IPS DF 4.7 (cell line): ENCODE results near the gene PXDC1.
"Not testable (repeated sequence)": the region's sequence is repeated elsewhere in the genome, so short reads cannot be mapped to it uniquely, and the experiment has no call there.

Experiments
- DNase-seq: peaks from one replicate; pipeline ENCODE4 v3.0.0-alpha.2; 2013; ENCODE audit warnings: low spot score; ENCODE audit errors: extremely low read depth

PXDC1 gene

GRCh38 chr6:3782876-3783832 lies 31.6 kb upstream of the PXDC1 start:
- no peak for DNase-seq

- DNase-seq = no peak
These were observed 30.0 kb upstream of the PXDC1 start for GRCh38 chr6:3781504-3781903.

- DNase-seq = no peak
These were observed 28.0 kb upstream of the PXDC1 start for GRCh38 chr6:3779574-3779849.

- no peak for DNase-seq
These were observed 27.4 kb upstream of the PXDC1 start for GRCh38 chr6:3778701-3779573.

GRCh38 chr6:3777730-3778461 lies 26.4 kb upstream of the PXDC1 start:
- no peak for DNase-seq

GRCh38 chr6:3776881-3777507 lies 25.5 kb upstream of the PXDC1 start:
- no peak for DNase-seq

- no peak for DNase-seq
These were observed 24.3 kb upstream of the PXDC1 start for GRCh38 chr6:3775847-3776246.

- DNase-seq = no peak
These were observed 23.9 kb upstream of the PXDC1 start for GRCh38 chr6:3775386-3775785.

GRCh38 chr6:3773678-3774298 lies 22.3 kb upstream of the PXDC1 start:
- DNase-seq = no peak

- not testable (repeated sequence) for DNase-seq
These were observed 20.9 kb upstream of the PXDC1 start for GRCh38 chr6:3772127-3772999.

GRCh38 chr6:3771407-3772011 lies 20.0 kb upstream of the PXDC1 start:
- DNase-seq = no peak

- no peak for DNase-seq
These were observed 18.7 kb upstream of the PXDC1 start for GRCh38 chr6:3770023-3770720.

- DNase-seq = no peak
These were observed 18.1 kb upstream of the PXDC1 start for GRCh38 chr6:3769610-3770009.

- DNase-seq = no peak
These were observed 17.0 kb upstream of the PXDC1 start for GRCh38 chr6:3768502-3768901.

GRCh38 chr6:3767483-3767882 lies 16.0 kb upstream of the PXDC1 start:
- DNase-seq = not testable (repeated sequence)

- no peak for DNase-seq
These were observed 14.7 kb upstream of the PXDC1 start for GRCh38 chr6:3766214-3766613.

- DNase-seq = no peak
These were observed 13.9 kb upstream of the PXDC1 start for GRCh38 chr6:3765415-3765814.

- no peak for DNase-seq
These were observed 13.2 kb upstream of the PXDC1 start for GRCh38 chr6:3764516-3765335.
